Measurements from ENCODE around the gene NEXN.
A peak's percentile ranks its signal among the peaks of the same experiment; 100 is the strongest.

The NEXN gene

DNA sequence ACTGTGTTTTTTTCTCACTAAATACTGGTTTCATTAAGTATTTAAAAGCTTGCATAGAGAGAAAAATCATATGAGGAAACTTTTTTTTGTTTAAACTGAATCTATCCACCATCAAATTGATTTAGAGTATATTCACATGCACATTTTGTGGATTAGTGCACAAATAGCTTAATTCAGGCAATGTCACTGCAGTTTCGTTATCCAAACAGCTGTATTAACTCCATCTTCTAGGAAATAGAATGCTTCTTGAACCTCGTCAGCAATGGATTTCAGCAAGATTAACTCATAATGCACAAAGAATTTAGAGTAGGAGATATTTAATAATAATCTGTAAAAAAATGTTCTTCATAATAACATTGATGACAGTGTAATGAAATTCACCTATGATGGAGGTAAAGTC lies 37.5 kb downstream of the NEXN start:
- no peaks in the 10 kb centered on the region for H3K27me3 ChIP-seq (replicated peaks; ENCODE audit: control insufficient read depth, insufficient read depth, low read length)
- TF ChIP-seq, protein P1, sequence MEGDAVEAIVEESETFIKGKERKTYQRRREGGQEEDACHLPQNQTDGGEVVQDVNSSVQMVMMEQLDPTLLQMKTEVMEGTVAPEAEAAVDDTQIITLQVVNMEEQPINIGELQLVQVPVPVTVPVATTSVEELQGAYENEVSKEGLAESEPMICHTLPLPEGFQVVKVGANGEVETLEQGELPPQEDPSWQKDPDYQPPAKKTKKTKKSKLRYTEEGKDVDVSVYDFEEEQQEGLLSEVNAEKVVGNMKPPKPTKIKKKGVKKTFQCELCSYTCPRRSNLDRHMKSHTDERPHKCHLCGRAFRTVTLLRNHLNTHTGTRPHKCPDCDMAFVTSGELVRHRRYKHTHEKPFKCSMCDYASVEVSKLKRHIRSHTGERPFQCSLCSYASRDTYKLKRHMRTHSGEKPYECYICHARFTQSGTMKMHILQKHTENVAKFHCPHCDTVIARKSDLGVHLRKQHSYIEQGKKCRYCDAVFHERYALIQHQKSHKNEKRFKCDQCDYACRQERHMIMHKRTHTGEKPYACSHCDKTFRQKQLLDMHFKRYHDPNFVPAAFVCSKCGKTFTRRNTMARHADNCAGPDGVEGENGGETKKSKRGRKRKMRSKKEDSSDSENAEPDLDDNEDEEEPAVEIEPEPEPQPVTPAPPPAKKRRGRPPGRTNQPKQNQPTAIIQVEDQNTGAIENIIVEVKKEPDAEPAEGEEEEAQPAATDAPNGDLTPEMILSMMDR (IDR thresholded peaks at IDR 0.05; ENCODE audit: insufficient read depth, low read length, poor library complexity, severe bottlenecking): no peak
- H3K36me3 ChIP-seq (ENCODE audit: control insufficient read depth, insufficient read depth, low read length): no peaks in the 10 kb centered on the region
- DNase-seq (ENCODE audit: extremely low read depth, insufficient read length): no peak
- no peak overlapping the region for H3K4me3 ChIP-seq (replicated peaks; ENCODE audit: low read depth, low read length)

DNA sequence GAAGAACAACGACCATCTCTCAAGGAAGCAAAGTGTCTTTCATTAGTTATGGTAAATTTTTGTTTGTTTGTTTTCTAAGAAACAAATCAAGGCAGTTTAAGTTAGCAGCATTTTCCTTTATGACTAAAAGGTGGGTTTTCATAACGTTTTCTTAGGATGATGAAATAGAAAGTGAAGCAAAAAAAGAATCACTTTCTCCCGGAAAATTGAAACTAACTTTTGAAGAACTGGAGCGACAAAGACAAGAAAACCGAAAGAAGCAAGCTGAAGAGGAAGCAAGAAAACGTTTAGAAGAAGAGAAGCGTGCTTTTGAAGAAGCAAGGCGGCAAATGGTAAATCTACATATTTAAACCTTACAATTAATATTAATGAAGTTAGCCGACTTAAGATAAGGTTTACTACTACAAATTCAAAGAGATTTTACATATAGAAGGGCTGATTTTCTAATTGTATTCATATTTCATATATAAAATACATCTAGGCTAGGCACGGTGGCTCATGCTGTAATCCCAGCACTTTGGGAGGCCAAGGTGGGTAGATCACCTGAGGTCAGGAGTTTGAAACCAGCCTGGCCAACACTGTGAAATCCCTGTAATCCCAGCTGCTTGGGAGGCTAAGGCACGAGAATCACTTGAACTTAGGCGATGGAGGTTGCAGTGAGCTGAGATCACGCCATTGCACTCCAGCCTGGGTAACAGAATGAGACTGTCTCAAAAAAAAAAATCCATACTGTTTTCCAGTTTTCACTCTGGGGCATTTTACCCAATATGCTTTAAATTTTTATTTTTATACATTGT lies 38.3 kb downstream of the NEXN start:
- DNase-seq (ENCODE audit: extremely low read depth, insufficient read length): peak; percentile 51
- H3K27me3 ChIP-seq (replicated peaks; ENCODE audit: control insufficient read depth, insufficient read depth, low read length): no peaks in the 10 kb centered on the region
- no peaks in the 10 kb centered on the region for H3K36me3 ChIP-seq (ENCODE audit: control insufficient read depth, insufficient read depth, low read length)
- peak overlapping the region; percentile 43 for H3K4me3 ChIP-seq (replicated peaks; ENCODE audit: low read depth, low read length)
- TF ChIP-seq, protein P1 (IDR thresholded peaks at IDR 0.05; ENCODE audit: insufficient read depth, low read length, poor library complexity, severe bottlenecking): no peak

DNA sequence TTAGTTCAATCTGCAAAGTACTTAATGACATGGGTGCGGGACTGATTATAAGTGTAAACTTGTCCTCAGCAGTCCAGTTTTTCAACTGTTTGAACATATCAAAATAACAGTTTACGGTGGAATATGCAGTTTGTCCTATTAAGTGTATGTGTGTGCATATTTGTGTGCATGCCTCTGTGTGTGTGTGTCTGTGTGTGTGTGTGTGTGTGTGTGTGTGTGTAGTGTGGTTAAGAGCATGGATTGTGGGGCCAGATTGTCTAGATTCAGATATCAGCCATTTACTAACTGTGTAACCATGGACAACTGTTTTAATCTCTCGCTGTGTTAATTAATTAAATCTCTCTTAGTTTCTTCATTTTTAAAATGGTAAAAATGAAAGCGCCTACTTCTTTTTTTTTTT lies 39.0 kb downstream of the NEXN start:
- Histone ChIP-seq H3K4me3 (replicated peaks; ENCODE audit: low read depth, low read length) (peak overlapping the region; percentile 43), H3K36me3 (ENCODE audit: control insufficient read depth, insufficient read depth, low read length) (no peaks in the 10 kb centered on the region)
- DNase-seq (ENCODE audit: extremely low read depth, insufficient read length): no peak

DNA sequence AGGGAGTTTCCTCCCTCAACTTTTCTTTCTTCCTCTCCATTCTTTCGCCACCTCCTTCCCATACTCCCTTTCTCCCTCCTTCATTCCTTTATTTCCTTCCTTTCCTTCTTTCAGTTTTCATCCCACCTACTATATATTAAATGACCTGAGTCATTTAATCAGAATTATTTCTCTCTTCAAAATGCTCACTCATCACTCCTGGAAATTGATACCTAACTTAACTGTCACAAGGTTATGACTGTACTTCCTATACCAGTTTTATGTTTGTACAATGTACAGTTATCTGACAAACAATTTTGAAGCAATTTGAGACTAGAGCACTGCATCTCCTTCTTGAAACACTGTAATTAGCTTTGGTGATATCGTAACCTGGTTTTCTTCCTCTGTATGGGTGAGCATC lies 41.4 kb downstream of the NEXN start:
- H3K36me3 ChIP-seq (ENCODE audit: control insufficient read depth, insufficient read depth, low read length): no peaks in the 10 kb centered on the region

More for the DNA sequence above, 39.0 kb downstream of the NEXN start:
- TF ChIP-seq, protein P1 (IDR thresholded peaks at IDR 0.05; ENCODE audit: insufficient read depth, low read length, poor library complexity, severe bottlenecking): no peak
- no peaks in the 10 kb centered on the region for H3K27me3 ChIP-seq (replicated peaks; ENCODE audit: control insufficient read depth, insufficient read depth, low read length)

DNA sequence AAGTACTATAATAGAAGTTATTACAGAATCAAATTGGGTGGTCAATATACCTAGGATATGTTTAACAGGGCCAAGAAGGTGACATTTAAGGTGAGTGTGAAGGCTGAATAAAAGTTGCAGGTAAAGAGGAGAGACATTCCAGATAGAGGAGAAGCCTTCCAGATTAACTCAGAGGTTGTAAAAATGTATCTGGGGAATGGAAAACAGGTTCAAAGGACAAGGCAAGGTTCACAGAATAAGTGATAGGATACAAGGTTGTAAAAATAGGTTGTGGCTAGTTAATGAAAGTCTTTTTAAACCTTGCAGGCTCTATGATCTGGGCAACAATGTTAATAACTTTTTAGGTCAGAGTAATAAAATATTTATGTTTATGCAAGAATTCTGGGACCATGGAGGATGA lies 50.2 kb downstream of the NEXN start:
- Histone ChIP-seq H3K27me3 (replicated peaks; ENCODE audit: control insufficient read depth, insufficient read depth, low read length) (no peaks in the 10 kb centered on the region), H3K36me3 (ENCODE audit: control insufficient read depth, insufficient read depth, low read length) (no peaks in the 10 kb centered on the region), H3K4me3 (replicated peaks; ENCODE audit: low read depth, low read length) (no peak overlapping the region)
- TF ChIP-seq, protein P1 (IDR thresholded peaks at IDR 0.05; ENCODE audit: insufficient read depth, low read length, poor library complexity, severe bottlenecking): no peak
- DNase-seq (ENCODE audit: extremely low read depth, insufficient read length): no peak

More for the DNA sequence above, 41.4 kb downstream of the NEXN start:
- H3K4me3 ChIP-seq (replicated peaks; ENCODE audit: low read depth, low read length): no peak overlapping the region
- DNase-seq (ENCODE audit: extremely low read depth, insufficient read length): no peak
- TF ChIP-seq, protein P1 (IDR thresholded peaks at IDR 0.05; ENCODE audit: insufficient read depth, low read length, poor library complexity, severe bottlenecking): no peak
- no peaks in the 10 kb centered on the region for H3K27me3 ChIP-seq (replicated peaks; ENCODE audit: control insufficient read depth, insufficient read depth, low read length)

All from GM06990 (cell line).